HG03139 (cell line): ENCODE measurements around the gene NAP1L4.

Source experiments
- ATAC-seq: cut with Tn5 transposase; IDR thresholded peaks from one replicate; pipeline ENCODE4 v1.9.1; 2021; ENCODE audit not compliant: unreplicated experiment

Gene NAP1L4

DNA sequence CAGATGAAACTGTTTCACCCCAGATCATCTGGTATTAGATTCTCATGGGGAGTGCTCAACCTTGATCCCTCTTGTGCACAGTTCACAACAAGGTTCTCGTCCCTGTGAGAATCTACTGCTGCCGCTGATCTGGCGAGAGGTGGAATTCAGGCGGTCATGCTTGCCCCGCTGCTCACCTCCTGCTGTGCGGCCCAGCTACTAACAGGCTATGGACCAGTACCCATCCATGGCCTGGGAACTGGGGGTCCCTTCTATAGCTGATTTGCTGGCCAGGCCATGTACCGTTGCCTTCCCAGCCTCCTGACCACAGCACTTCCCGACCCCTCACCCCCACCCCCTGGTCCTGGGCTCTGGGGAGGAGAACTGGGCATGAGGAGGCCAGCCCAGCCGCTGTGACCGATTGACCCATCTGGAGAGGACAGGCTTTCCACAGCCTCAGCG lies 65.5 kb downstream of the NAP1L4 start:
- ATAC-seq: no peak

DNA sequence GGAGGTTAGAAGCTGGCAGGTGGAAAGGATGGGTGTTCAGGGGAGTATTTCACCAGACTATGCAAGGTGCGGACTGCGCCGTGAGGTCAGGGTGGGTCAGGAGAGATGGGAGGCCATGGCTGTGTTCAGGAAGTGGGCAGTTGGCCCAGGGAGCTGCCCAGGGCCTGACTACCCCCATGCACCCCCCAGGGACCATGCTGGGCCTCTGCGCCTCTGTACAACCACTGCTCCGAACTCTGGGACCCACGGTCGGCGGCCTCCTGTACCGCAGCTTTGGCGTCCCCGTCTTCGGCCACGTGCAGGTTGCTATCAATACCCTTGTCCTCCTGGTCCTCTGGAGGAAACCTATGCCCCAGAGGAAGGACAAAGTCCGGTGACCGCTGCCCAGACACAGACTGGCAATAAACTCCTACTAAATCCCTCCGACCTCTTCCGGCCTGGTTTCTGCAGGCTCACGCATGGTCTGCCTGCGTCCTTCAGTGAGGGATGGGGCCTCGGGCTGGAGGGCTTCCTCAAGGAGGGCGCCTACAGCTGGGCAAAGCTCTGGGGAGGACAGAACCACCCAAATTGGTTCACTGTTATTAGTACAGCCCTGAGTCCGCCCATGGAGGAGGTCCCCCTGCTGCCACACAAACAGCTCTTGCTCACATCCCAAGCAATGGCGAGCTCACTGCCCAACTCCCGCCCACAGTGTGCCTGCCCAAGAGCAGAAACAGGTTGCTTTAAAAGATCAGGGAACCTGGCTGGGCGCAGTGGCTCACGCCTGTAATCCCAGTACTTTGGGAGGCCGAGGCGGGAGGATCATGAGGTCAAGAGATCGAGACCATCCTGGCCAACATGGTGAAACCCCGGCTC lies 67.1 kb downstream of the NAP1L4 start:
- no peak for ATAC-seq

DNA sequence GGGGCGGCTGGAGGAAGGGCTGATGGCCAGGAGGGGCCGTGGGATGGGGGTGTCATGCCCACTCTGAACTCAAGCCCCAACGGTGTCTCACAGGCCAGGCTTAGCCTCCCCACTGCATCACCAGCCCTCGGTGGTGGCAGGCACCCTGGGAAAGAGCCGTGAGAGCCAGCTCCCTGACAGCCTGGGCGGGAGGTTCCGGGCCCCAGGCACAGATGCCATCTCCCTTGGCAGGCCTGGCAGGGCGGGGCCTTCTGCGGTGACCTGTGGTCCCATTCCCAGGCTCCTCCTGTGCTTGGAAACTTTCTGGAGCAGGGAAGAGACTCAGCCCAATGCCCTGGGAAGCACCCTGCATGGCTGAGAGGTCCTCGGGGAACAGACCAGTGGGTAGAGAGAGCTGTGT lies 67.7 kb downstream of the NAP1L4 start:
- no peak for ATAC-seq

DNA sequence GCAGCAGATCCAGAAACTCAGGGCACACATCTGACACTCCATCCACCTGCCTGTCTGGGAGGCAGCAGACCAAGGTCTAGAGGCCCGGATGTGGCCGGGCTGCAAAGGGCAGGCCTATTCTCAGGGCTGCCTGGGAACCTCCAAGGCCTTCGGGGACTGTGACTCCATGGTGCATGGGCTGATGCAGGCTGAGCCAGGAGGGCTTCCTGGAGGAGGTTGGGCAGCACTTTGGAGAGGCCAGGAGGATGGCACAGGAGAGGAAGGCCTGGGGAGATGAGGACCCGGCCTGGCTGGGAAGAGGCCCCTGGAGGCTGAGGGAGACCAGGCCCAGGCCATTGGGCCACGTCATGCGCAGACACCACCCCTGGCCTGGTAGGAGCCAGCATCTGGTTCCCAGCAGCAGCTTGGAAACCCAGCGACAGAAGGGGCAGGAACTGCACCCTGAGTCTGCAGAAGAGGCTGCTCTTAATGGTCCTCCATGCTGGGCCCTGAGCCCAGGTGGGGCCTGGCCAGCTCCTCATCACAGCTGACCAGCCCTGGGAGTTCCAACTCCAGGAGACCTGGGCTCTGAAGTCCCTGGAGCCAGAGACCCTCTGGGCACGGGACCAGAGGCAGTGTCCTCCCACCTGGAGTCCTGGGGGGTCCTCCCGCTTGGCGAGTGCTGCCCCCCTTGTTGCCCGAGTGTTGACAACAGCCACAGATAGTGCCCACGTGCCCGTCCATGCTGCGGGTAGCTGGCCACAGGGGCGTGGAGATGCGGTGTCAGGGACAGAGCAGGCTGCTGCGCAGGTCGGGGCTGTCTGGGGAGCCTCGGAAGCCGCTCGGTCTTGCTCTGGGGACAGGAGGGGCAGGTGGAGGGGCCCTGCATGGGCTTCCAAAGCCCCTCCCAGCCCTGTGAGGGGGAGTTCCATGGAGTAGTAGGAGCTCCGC lies 68.4 kb downstream of the NAP1L4 start:
- ATAC-seq: no peak

DNA sequence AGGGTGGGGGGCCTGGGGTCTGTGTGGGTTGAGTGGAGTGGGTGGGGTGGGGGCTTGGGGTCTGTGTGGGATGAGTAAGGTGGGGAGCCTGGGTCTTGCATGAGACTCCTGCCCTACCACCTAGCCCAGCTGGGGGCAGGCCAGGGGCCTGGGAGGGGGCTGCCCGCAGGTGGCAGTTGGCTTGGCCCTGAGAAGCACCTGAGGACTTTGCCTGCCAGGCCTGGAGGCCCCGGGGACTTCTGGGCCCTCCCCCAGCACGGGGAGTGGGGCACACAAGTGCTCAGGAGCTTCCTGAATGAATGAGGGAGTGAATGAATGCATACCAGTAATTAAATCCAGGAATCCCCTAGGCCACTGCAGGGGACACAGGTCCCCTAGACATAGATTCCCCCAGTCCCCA lies 69.5 kb downstream of the NAP1L4 start:
- no peak for ATAC-seq

DNA sequence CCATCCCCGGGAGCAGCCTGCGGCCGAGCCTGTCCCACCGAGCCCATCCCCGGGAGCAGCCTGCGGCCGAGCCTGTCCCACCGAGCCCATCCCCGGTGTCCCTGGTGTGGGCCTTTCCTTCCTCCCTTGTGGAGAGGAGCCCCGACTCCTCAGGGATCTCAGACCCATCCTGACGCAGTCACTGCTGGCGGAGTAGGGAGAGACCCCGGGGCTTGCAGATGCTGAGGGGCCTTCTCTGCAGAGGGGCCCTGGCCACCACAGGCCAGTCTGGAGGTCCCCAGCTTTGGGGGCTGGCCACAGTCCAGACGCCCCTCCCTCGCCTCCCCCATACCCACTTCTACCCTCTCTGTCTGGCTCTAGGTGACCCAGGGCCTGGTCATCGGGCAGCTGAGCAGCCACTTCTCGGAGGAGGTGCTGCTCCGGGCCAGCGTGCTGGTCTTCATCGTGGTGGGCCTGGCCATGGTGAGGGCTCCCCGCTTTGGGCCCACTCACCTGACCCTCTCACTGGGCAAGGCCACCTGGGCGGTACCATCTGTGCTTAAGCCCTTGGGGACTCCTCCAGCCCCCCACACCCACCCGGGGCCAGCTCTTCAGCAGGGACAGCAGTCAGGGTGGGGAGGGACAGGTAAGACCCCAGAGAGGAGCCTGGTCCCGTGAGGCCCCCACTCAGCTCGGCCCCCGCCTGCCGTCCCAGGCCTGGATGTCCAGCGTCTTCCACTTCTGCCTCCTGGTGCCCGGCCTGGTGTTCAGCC lies 70.2 kb downstream of the NAP1L4 start:
- no peak for ATAC-seq

DNA sequence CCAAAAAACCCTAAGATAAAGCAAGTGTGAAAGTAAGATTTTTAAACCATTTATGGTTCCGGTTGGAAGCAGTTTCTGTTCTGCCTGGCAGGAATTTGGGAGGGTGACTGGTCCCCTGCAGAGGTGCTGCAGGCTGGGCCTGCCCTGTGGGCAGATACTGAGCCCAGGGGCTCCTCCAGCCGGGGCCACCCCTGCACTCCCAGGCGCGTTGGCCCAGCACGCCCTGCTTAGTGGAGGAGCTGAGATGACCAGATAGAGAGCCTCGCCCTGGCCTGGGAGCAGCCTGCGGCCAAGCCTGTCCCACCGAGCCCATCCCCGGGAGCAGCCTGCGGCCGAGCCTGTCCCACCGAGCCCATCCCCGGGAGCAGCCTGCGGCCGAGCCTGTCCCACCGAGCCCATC lies 70.9 kb downstream of the NAP1L4 start:
- no peak for ATAC-seq

DNA sequence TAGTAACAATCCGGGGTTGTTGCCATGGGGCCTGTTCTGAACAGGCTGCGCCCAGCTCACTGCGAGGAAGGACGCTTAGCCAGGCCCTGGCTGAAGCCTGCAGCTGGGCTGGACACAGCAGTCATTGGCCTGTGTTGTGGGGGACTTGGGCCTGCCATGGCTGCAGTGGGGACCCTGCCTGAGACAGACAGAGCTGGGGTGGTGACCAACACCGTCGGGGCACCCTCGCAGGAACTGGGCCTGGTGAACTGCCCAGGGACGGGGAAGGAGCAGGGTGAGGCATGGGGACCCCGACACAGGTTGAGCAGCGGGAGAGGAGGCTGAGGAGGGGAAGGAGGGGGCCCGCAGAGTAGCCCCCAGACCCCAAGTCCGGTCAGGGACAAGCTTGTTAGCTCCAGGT lies 71.8 kb downstream of the NAP1L4 start:
- ATAC-seq: no peak

DNA sequence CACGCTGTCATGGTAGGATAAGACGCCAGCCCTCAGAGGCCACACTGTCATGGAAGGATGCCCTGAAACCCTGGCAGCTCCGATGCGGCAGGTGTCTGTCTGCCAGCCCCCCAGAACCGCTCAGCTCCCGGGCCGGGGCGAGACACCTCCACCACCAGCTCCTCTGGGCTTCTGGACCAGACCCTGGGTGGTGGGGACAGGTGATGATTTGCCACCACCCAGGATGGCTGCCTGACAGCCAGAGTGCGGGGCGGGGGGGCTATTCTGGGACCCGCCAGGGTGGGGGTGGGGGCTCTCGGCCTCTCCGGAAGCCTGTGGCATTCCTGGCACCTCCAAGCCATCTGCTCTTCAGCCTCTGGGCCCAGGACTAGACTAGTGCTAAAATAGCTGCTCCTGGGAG lies 72.3 kb downstream of the NAP1L4 start:
- ATAC-seq: no peak

DNA sequence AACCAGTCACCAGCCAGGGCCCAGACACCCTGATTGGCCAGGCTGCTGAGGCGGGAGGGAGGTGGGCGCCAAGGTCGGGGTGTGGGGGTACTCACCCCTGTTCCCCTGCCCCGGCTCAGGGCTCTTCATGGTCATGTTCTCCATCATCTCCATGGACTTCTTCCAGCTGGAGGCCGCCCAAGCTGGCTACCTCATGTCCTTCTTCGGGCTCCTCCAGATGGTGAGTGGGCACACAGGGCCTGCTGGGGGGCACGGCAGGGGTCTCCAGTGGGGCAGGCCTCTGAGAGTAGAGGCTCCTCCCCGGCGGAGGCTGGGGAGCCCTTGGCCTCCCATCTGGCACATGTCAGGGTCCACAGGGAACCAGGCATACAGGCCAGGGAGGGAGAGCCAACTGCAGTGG lies 72.9 kb downstream of the NAP1L4 start:
- ATAC-seq: no peak

DNA sequence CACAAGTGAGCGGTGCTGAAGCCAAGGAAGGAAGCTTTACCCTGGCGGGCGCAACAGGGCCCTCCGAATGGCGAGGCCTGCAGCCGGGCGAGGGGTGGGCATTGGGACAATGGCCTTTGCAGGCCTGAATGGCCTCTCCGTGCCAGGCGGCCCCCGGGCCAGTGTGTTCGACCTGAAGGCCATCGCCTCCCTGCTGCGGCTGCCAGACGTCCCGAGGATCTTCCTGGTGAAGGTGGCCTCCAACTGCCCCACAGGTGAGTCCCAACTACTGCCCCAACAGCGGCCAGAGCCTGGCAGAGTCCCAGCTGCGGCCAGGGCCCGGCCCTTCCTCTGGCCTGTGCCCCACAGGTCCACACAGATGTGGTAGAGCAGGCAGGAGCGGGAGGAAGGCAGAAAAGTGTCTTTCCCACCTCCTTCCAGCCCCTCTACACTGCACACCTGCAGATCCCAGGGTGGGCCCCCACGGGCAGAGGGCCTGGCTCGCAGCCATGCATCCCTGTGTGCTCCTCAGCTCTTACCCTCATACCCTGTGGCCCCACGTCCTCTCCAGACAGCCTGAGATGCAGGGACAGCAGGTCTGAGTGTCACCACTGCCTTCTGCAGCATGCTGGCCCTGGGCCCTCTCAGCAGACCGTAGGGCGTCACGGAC lies 74.2 kb downstream of the NAP1L4 start:
- ATAC-seq: no peak

DNA sequence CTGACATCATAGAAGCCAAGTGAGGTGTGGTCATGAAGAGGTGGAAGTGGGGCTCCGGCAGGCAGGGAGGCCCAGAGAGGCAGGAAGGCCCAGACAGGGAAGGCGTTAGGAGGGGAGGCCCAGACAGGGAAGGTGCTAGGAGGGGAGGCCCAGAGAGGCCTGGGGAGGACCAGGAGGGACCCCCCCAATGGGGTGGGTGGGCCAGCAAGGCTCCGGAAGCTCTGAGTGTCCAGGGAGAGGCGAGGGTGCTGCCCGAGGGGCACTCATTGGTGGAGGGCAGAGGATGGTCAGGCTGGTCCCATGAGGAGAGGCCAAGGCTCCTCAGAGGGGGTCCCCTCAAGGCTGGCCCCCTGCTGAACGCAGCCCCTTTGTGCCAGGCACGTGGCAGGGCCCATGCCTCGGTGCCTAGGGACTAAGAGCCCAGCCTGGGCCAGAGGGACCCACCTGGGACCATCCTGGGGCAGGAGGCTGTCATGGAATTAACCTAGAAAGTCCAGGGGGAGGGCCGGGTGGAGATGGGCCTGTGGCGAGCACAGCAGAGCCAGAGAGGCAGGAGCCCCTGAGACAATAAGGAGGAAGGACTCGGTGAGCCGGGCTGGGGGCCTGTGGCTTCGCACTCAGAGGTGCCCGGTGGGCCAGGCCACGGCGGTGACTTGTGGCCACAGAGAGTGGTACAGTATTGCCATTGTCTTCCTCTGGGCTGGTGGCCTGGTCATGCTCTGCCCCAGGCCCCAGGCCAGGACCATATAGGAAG lies 75.1 kb downstream of the NAP1L4 start:
- ATAC-seq: no peak

DNA sequence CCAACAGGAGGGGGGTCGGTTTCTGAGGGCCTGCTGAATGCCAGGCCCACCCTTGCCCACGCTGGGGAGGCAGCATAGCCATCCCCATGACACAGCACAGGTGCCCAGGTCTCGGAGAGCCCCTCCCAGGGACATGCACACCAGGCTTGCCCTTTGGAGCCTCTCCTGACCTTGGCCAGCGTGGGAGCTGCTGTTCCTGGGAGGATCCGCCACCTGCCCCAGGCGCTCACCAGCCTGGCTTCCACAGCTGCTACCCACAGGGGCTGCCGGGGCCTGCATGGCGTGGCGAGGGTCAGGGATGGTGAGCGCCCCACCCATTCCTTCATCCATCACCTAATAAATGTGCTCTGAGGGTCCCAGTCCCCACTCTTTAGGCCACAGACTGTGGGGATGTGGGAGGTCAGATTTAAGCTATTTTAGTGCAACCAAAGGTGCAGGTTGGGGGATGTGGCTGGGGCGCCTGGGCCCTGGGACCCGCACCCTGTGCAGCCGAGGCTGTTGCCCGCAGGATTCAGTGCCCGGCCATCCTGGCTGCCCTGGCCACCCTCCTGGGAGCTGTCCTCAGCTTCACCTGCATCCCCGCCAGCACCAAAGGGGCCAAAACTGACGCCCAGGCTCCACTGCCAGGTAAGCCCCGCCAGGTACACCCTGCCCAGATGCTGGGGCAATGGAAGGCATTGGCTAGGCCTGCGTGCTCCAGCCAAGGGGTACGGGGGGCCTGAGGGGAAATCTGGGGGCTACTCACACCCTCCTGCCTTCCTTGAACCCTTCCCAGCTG lies 75.8 kb downstream of the NAP1L4 start:
- ATAC-seq: no peak

DNA sequence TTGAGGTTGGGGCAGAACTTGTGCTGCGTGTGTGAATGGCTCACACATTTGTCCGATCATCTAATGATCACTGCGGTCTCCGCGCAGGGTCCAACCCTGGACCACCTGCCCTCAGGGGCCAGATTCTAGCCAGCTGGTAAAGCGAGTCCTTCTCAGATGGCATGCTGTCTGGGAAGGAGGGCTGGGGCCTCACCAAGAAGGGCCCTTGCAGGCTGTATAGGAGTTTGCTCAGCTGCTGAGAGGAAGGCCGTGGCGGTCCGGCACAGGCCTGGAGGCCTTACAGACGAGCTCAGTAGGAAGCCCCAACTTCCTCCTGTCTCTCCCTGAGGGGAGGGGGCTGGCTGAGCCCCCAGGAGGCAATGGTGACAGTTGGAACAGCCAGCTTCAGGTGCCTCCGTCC lies 76.7 kb downstream of the NAP1L4 start:
- ATAC-seq: no peak

DNA sequence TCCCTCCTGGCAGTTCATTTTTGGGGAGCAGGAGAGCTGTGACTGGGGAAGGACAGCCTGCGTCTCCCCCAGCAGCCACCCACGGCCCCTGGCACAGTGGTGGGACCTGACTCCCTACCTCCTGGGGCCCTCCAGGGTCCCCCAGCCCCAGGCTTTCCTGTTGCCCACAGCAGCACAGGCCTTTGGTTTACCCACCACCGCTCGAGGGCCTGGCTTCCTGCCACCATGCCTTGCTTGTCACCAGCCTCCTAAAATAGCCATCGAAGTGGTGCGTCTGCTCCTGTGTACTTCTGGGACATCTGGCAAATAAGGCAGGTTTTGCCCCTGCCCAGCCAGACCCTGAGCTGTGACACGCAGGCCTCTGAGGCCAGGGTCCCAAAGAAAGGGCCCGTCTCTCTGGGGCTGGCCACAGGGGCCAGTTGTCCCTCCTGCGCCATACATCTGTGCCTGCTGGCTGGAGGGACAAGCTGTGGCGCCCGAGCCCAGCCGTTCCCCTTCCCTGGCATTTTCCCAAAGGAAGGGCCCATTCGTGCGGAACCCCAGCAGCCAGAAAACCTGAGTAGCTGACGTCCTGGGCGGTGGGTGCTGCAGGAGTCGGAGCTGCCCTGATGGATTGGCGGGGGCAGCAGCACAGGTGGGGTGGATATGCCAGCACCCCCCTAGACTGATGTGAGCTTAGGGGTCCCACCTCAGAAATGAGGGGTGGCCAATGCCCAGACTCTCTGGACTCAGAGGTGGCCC lies 77.5 kb downstream of the NAP1L4 start:
- ATAC-seq: no peak

DNA sequence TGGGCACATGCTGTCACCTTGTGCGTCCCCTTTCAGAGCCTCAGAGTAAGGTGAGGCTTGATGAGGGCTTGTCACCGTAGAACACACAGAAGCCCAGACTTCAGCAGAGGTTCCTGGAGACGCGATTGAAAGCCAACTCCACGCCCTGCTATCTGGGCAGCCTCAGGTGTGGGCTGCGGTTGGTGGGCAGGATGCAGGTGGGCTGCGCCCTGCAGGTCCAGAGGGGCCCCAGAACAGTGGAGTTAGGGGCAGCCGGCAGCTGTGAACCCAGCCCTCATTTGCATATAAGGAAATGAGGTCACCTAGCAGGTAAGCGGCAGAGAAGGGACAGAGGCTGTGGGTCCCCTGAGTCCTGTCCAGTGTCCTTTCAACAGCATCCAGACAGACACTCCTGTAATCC lies 78.4 kb downstream of the NAP1L4 start:
- ATAC-seq: no peak

DNA sequence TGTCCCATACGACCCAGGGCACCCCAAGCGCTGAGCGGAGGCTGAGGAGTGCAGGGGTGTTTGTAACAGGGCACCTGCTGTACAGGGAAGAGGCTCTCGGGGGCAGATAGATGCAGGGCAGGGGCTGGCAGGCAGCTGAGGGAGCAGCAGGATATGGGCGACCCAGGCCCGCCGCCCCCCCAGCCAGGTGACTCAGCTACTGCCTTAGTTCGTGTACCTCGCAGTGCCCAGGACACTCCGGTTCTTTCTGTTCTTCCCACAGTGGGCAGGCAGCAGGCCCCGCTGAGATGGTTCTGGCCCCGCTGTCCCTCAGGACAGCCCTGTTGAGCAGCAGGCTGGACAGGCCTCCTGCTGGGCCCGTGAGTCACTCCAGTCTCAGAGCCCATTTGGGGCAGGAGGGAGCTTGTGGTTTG lies 79.1 kb downstream of the NAP1L4 start:
- ATAC-seq: no peak

DNA sequence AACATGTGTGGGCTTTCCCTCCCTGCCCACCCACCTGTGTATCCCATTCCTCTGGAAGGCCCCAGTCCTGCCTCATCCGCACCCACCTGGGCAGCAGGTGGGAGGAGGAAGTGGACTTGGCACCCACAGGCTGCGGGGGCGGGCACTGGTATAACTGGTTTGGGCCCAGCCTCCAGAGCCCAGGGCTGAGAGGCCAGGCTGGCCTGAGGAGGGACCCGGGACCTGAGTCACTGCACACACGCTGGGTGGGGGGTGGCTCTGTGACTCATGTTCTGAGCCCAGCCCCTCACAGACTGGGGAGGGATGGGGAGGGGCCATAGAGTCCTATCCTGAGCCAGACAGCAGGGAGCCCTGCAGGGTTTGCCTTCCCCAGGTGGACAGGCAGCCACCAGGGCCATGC lies 79.6 kb downstream of the NAP1L4 start:
- ATAC-seq: no peak
